SK-N-SH (cell line): Measurements from ENCODE around the gene SH3BGRL2. TPM values are rescaled to one million over a fixed set of nuclear protein-coding genes. Genes with fewer than 3 reads are reported as not detected.

Experiments
- CTCF ChIA-PET: fragments of 300-600, 350-600 bp; formaldehyde crosslinking; extraction: SDS; loops from one replicate; lab custom pipeline; 2021; lab: Yijun Ruan, JAX
- POLR2A ChIA-PET: fragments of 350-600 bp; sonication (Branson Sonifier 250); formaldehyde crosslinking; extraction: SDS; loops from one replicate; lab custom pipeline; 2020; ENCODE audit warnings: antibody characterized with exemption, inconsistent platforms; lab: Yijun Ruan, JAX
- DNase-seq: peaks from one replicate; pipeline ENCODE4 v3.0.0; 2012
- H2AFZ ChIP-seq: fragments of 200-600 bp; sonication (generic); 2 replicates; pipeline ENCODE4 v1.8.1; 2016; ENCODE audit warnings: antibody characterized with exemption, mild to moderate bottlenecking, low read depth
- H3F3A ChIP-seq: fragments of 200-600 bp; sonication (generic); replicated peaks from 2 replicates; pipeline ENCODE3; 2016; ENCODE audit warnings: antibody characterized with exemption, mild to moderate bottlenecking; ENCODE audit not compliant: insufficient read depth
- H3K27ac ChIP-seq, 2 experiments: fragments of 200-500 bp in 1 of 2; fragments of 200-600 bp in 1 of 2; sonication (Bioruptor generic) in 1 of 2; sonication (generic), shearing (Covaris generic) in 1 of 2; 2 replicates each; pipeline versions ENCODE4 v1.5.1 to v1.6.1; 2014 to 2016; ENCODE audit warnings: low read depth in 2 of 2, inconsistent platforms in 1 of 2, low read length in 1 of 2, mild to moderate bottlenecking in 1 of 2, mixed read lengths in 1 of 2
- H3K27me3 ChIP-seq: fragments of 200-600 bp; sonication (generic), shearing (Covaris generic); 2 replicates; pipeline ENCODE4 v1.6.1; 2016; ENCODE audit warnings: mixed run types; ENCODE audit not compliant: insufficient read depth
- H3K36me3 ChIP-seq, 2 experiments: fragments of 200-500 bp in 1 of 2; fragments of 200-600 bp in 1 of 2; sonication (Bioruptor generic) in 1 of 2; sonication (generic) in 1 of 2; replicated peaks in 1 of 2; 2 replicates each; pipeline versions ENCODE3 to v1.5.1; 2014 to 2016; ENCODE audit warnings: low read length in 1 of 2, mild to moderate bottlenecking in 1 of 2; ENCODE audit not compliant: insufficient read depth in 2 of 2, control insufficient read depth in 1 of 2
- H3K4me1 ChIP-seq, 2 experiments: fragments of 200-500 bp in 1 of 2; fragments of 200-600 bp in 1 of 2; sonication (Bioruptor generic) in 1 of 2; sonication (generic), shearing (Covaris generic) in 1 of 2; 2 replicates each; pipeline versions ENCODE4 v1.5.1 to v1.6.1; 2014 to 2016; ENCODE audit warnings: low read depth in 1 of 2, low read length in 1 of 2, mixed run types in 1 of 2; ENCODE audit not compliant: insufficient read depth in 2 of 2, control insufficient read depth in 1 of 2
- H3K4me2 ChIP-seq: fragments of 200-600 bp; sonication (generic), shearing (Covaris generic); 2 replicates; pipeline ENCODE4 v1.6.1; 2017; ENCODE audit warnings: mixed run types
- H3K4me3 ChIP-seq, 2 experiments: fragments of 200-500 bp in 1 of 2; fragments of 200-600 bp in 1 of 2; sonication (Bioruptor generic) in 1 of 2; sonication (generic), shearing (Covaris generic) in 1 of 2; 2 replicates each; pipeline versions ENCODE4 v1.5.1 to v1.8.1; 2014 to 2016; ENCODE audit warnings: low read depth in 2 of 2, inconsistent platforms in 1 of 2, low read length in 1 of 2, mild to moderate bottlenecking in 1 of 2, mixed read lengths in 1 of 2, moderate library complexity in 1 of 2
- H3K79me2 ChIP-seq: fragments of 200-600 bp; sonication (generic); 2 replicates; pipeline ENCODE4 v1.8.1; 2017; ENCODE audit warnings: mild to moderate bottlenecking; ENCODE audit not compliant: insufficient read depth
- H3K9ac ChIP-seq: fragments of 200-600 bp; sonication (generic); 2 replicates; pipeline ENCODE4 v1.6.1; 2017; ENCODE audit warnings: mixed run types
- H3K9me2 ChIP-seq: fragments of 200-600 bp; sonication (generic); 2 replicates; pipeline ENCODE4 v1.6.1; 2017; ENCODE audit warnings: mixed run types
- H3K9me3 ChIP-seq: fragments of 200-600 bp; sonication (generic); 2 replicates; pipeline ENCODE4 v1.6.1; 2017; ENCODE audit warnings: mixed run types, mild to moderate bottlenecking, moderate library complexity
- H4K20me1 ChIP-seq: fragments of 200-600 bp; sonication (generic); 2 replicates; pipeline ENCODE4 v1.6.1; 2017; ENCODE audit warnings: mild to moderate bottlenecking, mixed run types; ENCODE audit not compliant: insufficient read depth
- CHD2 ChIP-seq: fragments of 150-350 bp; IDR thresholded peaks from 2 replicates; pipeline ENCODE4 v1.6.1; 2018; ENCODE audit warnings: low read length; ENCODE audit not compliant: partially characterized antibody
- EP300 ChIP-seq, 2 experiments: IDR thresholded peaks; 2 replicates each; pipeline versions ENCODE4 v1.4.0 to v1.6.1; 2012; ENCODE audit warnings: borderline replicate concordance in 1 of 2, low read depth in 1 of 2, low read length in 1 of 2
- EZH2phosphoT487 ChIP-seq: fragments of 200-600 bp; sonication (generic); IDR thresholded peaks from 2 replicates; pipeline ENCODE4 v1.6.1; 2017; ENCODE audit warnings: low read depth, mixed run types, mild to moderate bottlenecking, antibody characterized with exemption, moderate library complexity, borderline replicate concordance
- GABPA ChIP-seq: IDR thresholded peaks from 2 replicates; pipeline ENCODE4 v1.4.0; 2012; ENCODE audit warnings: low read depth, mild to moderate bottlenecking
- GATA2 ChIP-seq: sonication (generic); formaldehyde crosslinking; IDR thresholded peaks from 2 replicates; pipeline ENCODE4 v1.5.0; 2020; ENCODE audit warnings: mild to moderate bottlenecking, missing genetic modification reagents
- NRF1 ChIP-seq: IDR thresholded peaks from 2 replicates; pipeline ENCODE4 v1.6.1; 2012; ENCODE audit warnings: low read depth, mild to moderate bottlenecking, low read length
- POLR2AphosphoS5 ChIP-seq: IDR thresholded peaks from 2 replicates; pipeline ENCODE4 v1.6.1; 2012; ENCODE audit warnings: low read depth, low read length
- RAD21 ChIP-seq: IDR thresholded peaks from 2 replicates; pipeline ENCODE4 v1.6.1; 2012; ENCODE audit warnings: mild to moderate bottlenecking, low read length
- SIN3A ChIP-seq: IDR thresholded peaks from 2 replicates; pipeline ENCODE4 v1.6.1; 2012; ENCODE audit warnings: low read depth, mild to moderate bottlenecking, low read length, moderate library complexity, borderline replicate concordance
- SMC3 ChIP-seq: IDR thresholded peaks from 2 replicates; pipeline ENCODE4 v1.6.1; 2012; ENCODE audit warnings: low read depth, low read length, improper control_type of control experiment
- TAF1 ChIP-seq: IDR thresholded peaks from 2 replicates; pipeline ENCODE4 v1.6.1; 2012; ENCODE audit warnings: low read depth, mild to moderate bottlenecking, low read length, moderate library complexity, borderline replicate concordance
- TEAD4 ChIP-seq: IDR thresholded peaks from 2 replicates; pipeline ENCODE4 v1.4.0; 2012; ENCODE audit warnings: mild to moderate bottlenecking, borderline replicate concordance; ENCODE audit not compliant: insufficient read depth
- YY1 ChIP-seq: IDR thresholded peaks from 2 replicates; pipeline ENCODE4 v1.4.0; 2012; ENCODE audit warnings: low read depth, mild to moderate bottlenecking
- WGBS: methylation state at CpG from one replicate; pipeline ENCODE4 v1.1.6; 2017; ENCODE audit warnings: low lambda C conversion rate; 5-methylcytosine and 5-hydroxymethylcytosine counted together
- polyA plus RNA-seq, 3 experiments: library from polyadenylated mRNA; depleted of rRNA; stranded (reverse); fragments of >200 nt; gene quantifications; 2 replicates each; pipeline ENCODE4 v1.2.3, GENCODE V29; 2012
- TF ChIP-seq, protein P1 (sequence below): IDR thresholded peaks from 2 replicates; pipeline ENCODE4 v1.4.0; 2012; ENCODE audit warnings: low read depth, borderline replicate concordance
- TF ChIP-seq, protein P2 (sequence below): IDR thresholded peaks from 2 replicates; pipeline ENCODE4; 2012
- TF ChIP-seq, protein P3 (sequence below): fragments of 150-350 bp; IDR thresholded peaks from 2 replicates; pipeline ENCODE4 v1.6.1; 2016; ENCODE audit warnings: mild to moderate bottlenecking, low read depth, low read length
- TF ChIP-seq, protein P4 (sequence below): IDR thresholded peaks from 2 replicates; pipeline ENCODE4 v1.6.1; 2012; ENCODE audit warnings: mild to moderate bottlenecking, low read depth, low read length, moderate library complexity
- TF ChIP-seq, protein P5 (sequence below): fragments of 200-600 bp; sonication (generic); IDR thresholded peaks from 2 replicates; pipeline ENCODE4 v1.6.1; 2017; ENCODE audit warnings: antibody characterized with exemption, mild to moderate bottlenecking, moderate library complexity

The SH3BGRL2 gene
- polyA plus RNA-seq, 1 of the 3 experiments (the other 2 are of a cell fraction), result 1.4 TPM

DNA sequence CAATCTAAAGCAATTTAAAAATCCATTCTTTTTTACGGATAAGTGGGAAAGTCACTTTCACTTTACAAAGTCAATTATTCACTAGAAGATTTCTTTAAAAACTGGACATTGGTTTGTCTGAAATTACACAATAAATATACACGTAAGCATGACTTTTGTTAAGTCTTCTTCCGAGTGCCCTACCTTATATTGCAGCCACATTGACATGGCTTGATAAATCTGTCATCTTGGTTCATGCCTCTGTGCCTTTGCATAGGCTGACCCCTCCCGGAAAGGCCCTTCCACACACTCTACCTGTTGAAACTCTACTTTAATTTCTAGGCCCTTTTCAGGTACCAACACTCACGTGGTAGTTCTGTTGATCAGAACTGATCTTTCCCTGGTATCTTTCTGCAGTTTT, 104.1 kb downstream of the SH3BGRL2 start:
- Histone ChIP-seq H3K9me3 (no peaks in the 10 kb centered on the region), H3K9ac (no peak overlapping the region), H3K4me3 (no peak overlapping the region), H3K36me3 (no peaks in the 10 kb centered on the region), H3K4me2 (no peak overlapping the region), H2AFZ (no peak overlapping the region), H3K27me3 (no peaks in the 10 kb centered on the region), H3F3A (no peaks in the 10 kb centered on the region), H3K9me2 (no peaks in the 10 kb centered on the region), H3K79me2 (no peaks in the 10 kb centered on the region), H3K4me1 (no peaks in the 10 kb centered on the region; a peak in 1 of 4 replicates), H3K27ac (no peak overlapping the region), H4K20me1 (no peaks in the 10 kb centered on the region)
- no peak for DNase-seq
- CTCF ChIA-PET, result interaction anchor here (1.0 kb wide), 1 partner anchor 21 kb away, joined by 3 read pairs; no protein-coding TSS in a partner anchor
- TF ChIP-seq EP300 (IDR thresholded peaks at IDR 0.05; ENCODE audit: borderline replicate concordance in 1 of 2, low read depth in 1 of 2, low read length in 1 of 2), result no peak
- TF ChIP-seq GABPA, result no peak
- TF ChIP-seq, protein P1, sequence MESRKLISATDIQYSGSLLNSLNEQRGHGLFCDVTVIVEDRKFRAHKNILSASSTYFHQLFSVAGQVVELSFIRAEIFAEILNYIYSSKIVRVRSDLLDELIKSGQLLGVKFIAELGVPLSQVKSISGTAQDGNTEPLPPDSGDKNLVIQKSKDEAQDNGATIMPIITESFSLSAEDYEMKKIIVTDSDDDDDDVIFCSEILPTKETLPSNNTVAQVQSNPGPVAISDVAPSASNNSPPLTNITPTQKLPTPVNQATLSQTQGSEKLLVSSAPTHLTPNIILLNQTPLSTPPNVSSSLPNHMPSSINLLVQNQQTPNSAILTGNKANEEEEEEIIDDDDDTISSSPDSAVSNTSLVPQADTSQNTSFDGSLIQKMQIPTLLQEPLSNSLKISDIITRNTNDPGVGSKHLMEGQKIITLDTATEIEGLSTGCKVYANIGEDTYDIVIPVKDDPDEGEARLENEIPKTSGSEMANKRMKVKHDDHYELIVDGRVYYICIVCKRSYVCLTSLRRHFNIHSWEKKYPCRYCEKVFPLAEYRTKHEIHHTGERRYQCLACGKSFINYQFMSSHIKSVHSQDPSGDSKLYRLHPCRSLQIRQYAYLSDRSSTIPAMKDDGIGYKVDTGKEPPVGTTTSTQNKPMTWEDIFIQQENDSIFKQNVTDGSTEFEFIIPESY, result no peak
- TF ChIP-seq, protein P2, sequence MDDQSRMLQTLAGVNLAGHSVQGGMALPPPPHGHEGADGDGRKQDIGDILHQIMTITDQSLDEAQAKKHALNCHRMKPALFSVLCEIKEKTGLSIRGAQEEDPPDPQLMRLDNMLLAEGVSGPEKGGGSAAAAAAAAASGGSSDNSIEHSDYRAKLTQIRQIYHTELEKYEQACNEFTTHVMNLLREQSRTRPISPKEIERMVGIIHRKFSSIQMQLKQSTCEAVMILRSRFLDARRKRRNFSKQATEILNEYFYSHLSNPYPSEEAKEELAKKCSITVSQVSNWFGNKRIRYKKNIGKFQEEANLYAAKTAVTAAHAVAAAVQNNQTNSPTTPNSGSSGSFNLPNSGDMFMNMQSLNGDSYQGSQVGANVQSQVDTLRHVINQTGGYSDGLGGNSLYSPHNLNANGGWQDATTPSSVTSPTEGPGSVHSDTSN, result no peak
- TF ChIP-seq, protein P3, sequence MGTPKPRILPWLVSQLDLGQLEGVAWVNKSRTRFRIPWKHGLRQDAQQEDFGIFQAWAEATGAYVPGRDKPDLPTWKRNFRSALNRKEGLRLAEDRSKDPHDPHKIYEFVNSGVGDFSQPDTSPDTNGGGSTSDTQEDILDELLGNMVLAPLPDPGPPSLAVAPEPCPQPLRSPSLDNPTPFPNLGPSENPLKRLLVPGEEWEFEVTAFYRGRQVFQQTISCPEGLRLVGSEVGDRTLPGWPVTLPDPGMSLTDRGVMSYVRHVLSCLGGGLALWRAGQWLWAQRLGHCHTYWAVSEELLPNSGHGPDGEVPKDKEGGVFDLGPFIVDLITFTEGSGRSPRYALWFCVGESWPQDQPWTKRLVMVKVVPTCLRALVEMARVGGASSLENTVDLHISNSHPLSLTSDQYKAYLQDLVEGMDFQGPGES, result no peak
- TF ChIP-seq SMC3, result no peak
- TF ChIP-seq NRF1, result no peak
- TF ChIP-seq YY1, result no peak
- no peak for TF ChIP-seq EZH2phosphoT487
- TF ChIP-seq TEAD4, result no peak
- TF ChIP-seq SIN3A, result no peak
- TF ChIP-seq, protein P4, sequence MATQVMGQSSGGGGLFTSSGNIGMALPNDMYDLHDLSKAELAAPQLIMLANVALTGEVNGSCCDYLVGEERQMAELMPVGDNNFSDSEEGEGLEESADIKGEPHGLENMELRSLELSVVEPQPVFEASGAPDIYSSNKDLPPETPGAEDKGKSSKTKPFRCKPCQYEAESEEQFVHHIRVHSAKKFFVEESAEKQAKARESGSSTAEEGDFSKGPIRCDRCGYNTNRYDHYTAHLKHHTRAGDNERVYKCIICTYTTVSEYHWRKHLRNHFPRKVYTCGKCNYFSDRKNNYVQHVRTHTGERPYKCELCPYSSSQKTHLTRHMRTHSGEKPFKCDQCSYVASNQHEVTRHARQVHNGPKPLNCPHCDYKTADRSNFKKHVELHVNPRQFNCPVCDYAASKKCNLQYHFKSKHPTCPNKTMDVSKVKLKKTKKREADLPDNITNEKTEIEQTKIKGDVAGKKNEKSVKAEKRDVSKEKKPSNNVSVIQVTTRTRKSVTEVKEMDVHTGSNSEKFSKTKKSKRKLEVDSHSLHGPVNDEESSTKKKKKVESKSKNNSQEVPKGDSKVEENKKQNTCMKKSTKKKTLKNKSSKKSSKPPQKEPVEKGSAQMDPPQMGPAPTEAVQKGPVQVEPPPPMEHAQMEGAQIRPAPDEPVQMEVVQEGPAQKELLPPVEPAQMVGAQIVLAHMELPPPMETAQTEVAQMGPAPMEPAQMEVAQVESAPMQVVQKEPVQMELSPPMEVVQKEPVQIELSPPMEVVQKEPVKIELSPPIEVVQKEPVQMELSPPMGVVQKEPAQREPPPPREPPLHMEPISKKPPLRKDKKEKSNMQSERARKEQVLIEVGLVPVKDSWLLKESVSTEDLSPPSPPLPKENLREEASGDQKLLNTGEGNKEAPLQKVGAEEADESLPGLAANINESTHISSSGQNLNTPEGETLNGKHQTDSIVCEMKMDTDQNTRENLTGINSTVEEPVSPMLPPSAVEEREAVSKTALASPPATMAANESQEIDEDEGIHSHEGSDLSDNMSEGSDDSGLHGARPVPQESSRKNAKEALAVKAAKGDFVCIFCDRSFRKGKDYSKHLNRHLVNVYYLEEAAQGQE, result no peak
- no peak for TF ChIP-seq RAD21
- TF ChIP-seq CHD2, result no peak
- no peak for TF ChIP-seq GATA2
- TF ChIP-seq POLR2AphosphoS5, result no peak
- TF ChIP-seq, protein P5, sequence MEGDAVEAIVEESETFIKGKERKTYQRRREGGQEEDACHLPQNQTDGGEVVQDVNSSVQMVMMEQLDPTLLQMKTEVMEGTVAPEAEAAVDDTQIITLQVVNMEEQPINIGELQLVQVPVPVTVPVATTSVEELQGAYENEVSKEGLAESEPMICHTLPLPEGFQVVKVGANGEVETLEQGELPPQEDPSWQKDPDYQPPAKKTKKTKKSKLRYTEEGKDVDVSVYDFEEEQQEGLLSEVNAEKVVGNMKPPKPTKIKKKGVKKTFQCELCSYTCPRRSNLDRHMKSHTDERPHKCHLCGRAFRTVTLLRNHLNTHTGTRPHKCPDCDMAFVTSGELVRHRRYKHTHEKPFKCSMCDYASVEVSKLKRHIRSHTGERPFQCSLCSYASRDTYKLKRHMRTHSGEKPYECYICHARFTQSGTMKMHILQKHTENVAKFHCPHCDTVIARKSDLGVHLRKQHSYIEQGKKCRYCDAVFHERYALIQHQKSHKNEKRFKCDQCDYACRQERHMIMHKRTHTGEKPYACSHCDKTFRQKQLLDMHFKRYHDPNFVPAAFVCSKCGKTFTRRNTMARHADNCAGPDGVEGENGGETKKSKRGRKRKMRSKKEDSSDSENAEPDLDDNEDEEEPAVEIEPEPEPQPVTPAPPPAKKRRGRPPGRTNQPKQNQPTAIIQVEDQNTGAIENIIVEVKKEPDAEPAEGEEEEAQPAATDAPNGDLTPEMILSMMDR, result no peak
- TF ChIP-seq TAF1, result no peak
- 64% methylated on average over 5 of the region's 5 CpGs for WGBS
- POLR2A ChIA-PET, result interaction anchor here (0.5 kb wide), 1 partner anchor 66 kb away, joined by 3 read pairs; no protein-coding TSS in a partner anchor
